ENCODE data around the gene MGAT2. TPM values are rescaled to one million over a fixed set of nuclear protein-coding genes. Genes with fewer than 3 reads are reported as not detected.
"Not testable (repeated sequence)": the region's sequence is repeated elsewhere in the genome, so short reads cannot be mapped to it uniquely, and the experiment has no call there.

The MGAT2 gene
- total RNA-seq (2014; rRNA removed; shearing (Covaris generic)), result 29.4 and 35.9 TPM in 2 replicates

DNA sequence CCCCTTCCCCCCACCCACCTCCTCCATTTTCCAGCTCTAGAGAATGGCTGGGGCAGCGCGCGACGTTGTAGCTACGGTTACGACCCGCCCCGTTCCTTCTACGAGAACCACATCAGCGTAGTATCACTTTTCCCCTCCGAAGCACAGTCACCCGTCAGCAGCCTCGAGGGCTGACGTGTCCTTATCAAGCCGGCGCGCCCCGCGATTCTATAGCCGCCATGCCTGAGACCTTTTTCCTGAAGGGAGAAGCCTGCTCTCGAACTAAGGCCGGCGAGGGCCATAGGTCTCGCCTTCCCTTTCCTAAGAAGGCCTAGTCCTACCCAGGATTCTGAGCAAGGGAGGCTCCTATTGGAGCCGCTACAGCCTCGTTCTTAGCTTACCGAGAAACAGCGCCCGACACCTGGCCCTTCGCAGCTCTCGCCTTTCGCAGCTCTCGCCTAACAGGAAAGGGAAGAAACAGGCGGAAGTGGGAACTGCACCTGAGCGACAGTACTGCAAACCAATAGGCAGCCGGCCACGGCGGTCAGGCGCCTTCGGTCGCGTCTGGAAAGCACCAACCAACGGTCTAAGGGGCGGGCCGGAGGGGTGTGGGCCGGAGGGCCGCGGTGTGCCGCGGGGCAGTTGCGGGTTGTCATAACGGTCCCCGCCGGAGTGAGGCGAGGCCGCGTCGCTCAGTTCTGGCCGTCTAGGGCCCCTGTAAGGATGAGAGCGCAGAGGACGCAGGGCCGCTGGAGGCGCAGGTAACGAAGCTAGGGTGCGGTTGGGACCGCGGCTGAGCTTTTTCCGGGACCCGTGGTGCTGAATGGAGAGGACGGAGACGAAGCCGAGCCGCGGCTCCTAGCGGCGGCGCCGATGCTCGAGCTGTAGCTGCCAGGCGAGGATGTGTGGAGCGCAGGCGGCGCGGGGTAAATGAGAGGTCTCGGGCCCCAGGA is at the start of gene MGAT2, which contains the start of gene RPL36AL:
TSS of gene MGAT2 (plus strand) at position 618 of the 932 bp plus-strand sequence. CDS start 470 bp downstream, outside the sequence.
TSS of gene RPL36AL (minus strand) at position 445 of the 932 bp plus-strand sequence. CDS start 1,522 bp downstream, outside the sequence.
- peak within 1 kb of the TSS; percentile 91 for H3K4me3 ChIP-seq (ENCODE audit: insufficient read depth, low read depth, low read length)
- peak; percentile 99 for DNase-seq
- H3K27me3 ChIP-seq (ENCODE audit: control insufficient read depth, insufficient read depth, low read length), result no peaks in the 10 kb centered on the region
- H3K36me3 ChIP-seq (replicated peaks; ENCODE audit: control insufficient read depth, insufficient read depth, low read length), result peaks cover 5% of the 10 kb centered on the region

DNA sequence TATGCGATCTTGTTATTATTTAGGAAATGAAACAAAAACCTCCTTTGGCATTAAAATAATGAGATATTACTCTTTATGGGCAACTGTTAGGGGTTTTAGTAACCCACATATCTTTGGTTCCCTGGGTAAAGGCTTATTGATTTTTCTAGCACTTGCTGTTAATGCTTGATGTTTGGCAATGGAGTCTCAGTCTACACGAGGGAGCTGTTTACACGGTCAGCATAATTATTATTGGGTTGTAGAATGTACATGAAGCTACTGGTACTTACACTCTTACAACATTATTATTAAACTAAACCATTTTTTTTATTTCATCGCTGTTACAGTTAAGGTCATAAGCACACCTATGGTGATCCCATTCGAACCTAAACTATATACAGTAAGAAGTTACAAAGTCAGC is 46.6 kb upstream of the MGAT2 start:
- Histone ChIP-seq H3K36me3 (replicated peaks; ENCODE audit: control insufficient read depth, insufficient read depth, low read length) (peaks cover 16% of the 10 kb centered on the region), H3K4me3 (ENCODE audit: insufficient read depth, low read depth, low read length) (no peak overlapping the region), H3K27me3 (ENCODE audit: control insufficient read depth, insufficient read depth, low read length) (no peaks in the 10 kb centered on the region)
- DNase-seq, result no peak

DNA sequence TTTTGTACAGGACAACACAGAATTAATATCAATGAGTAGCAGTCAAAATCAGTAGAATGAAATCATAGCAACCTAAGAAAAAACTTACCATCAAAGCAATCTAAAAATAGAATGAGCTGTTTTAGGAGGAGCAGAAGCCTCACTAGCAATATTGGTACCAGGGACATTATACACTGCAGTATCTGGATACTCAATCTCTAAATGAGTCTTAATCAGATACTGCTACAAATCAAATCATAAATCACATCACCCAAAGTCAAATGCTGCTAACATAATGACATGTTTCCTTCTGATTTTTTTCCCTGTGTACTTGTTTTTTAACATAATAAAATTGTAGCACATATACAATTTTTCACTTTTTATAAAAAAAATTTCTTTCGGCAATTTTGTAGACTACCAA is 42.5 kb upstream of the MGAT2 start:
- no peaks in the 10 kb centered on the region for H3K27me3 ChIP-seq (ENCODE audit: control insufficient read depth, insufficient read depth, low read length)
- no peak overlapping the region for H3K4me3 ChIP-seq (ENCODE audit: insufficient read depth, low read depth, low read length)
- peaks cover 21% of the 10 kb centered on the region for H3K36me3 ChIP-seq (replicated peaks; ENCODE audit: control insufficient read depth, insufficient read depth, low read length)
- DNase-seq, result no peak

DNA sequence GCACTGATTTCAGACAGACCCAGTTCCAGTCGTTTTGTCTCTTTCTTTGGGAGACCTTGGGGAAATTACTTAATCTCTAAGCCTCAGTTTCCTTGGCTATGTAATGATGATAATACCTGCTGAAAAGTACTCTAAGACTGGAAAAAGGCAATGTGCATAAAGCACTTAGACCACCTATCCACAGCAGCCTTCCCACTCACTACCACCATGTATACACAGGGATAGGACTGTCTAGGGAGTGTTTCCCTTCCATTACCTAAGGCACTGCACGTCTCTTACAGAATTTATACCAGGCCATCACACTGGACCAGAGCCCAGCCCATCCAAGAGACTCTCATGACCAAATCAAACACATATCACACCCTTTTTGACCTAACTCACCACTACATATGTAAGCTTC is 40.8 kb upstream of the MGAT2 start:
- no peak overlapping the region for H3K4me3 ChIP-seq (ENCODE audit: insufficient read depth, low read depth, low read length)
- H3K36me3 ChIP-seq (replicated peaks; ENCODE audit: control insufficient read depth, insufficient read depth, low read length), result peaks cover 30% of the 10 kb centered on the region
- no peak for DNase-seq
- H3K27me3 ChIP-seq (ENCODE audit: control insufficient read depth, insufficient read depth, low read length), result no peaks in the 10 kb centered on the region

DNA sequence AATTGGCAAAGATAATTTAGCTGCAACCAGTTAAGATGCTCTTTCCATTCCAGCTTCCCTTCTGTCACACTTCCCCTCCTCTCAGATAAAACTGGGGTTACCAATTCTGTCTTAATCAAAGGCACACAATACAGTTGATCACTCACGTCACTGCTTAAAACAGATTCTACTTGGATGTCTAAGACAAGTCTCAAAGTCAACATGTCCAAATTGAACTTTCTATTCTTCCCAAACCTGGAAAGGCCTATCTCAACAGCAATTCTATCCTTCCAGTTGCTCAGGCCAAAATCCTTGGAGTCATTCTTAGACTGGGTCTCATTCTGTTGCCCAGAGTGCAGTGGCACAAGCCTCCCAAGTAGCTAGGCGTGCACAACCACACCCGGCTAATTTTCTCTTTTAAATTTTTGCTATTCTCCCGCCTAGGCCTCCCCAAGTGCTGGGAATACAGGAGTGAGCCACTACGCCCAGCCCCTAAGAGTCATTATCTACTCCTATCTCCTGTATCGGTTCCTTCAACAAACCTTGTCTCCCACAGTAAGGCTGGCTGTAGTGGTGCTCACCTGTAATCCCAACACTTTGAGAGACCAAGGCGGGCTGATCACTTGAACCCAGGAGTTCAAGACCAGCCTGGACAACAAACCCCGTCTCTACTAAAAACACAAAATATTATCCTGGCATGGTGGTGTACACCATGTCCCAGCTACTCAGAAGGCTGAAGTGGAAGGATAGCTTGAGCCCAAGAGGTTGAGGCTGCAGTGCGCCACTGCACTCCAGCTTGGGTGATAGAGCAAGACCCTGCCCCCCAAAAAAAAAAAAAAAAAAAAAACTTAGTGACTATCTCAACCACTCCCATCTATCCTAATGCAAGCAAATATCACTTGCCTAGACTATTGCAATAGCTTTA is 39.1 kb upstream of the MGAT2 start:
- no peaks in the 10 kb centered on the region for H3K27me3 ChIP-seq (ENCODE audit: control insufficient read depth, insufficient read depth, low read length)
- H3K4me3 ChIP-seq (ENCODE audit: insufficient read depth, low read depth, low read length), result no peak overlapping the region
- no peak for DNase-seq
- peaks cover 29% of the 10 kb centered on the region for H3K36me3 ChIP-seq (replicated peaks; ENCODE audit: control insufficient read depth, insufficient read depth, low read length)

DNA sequence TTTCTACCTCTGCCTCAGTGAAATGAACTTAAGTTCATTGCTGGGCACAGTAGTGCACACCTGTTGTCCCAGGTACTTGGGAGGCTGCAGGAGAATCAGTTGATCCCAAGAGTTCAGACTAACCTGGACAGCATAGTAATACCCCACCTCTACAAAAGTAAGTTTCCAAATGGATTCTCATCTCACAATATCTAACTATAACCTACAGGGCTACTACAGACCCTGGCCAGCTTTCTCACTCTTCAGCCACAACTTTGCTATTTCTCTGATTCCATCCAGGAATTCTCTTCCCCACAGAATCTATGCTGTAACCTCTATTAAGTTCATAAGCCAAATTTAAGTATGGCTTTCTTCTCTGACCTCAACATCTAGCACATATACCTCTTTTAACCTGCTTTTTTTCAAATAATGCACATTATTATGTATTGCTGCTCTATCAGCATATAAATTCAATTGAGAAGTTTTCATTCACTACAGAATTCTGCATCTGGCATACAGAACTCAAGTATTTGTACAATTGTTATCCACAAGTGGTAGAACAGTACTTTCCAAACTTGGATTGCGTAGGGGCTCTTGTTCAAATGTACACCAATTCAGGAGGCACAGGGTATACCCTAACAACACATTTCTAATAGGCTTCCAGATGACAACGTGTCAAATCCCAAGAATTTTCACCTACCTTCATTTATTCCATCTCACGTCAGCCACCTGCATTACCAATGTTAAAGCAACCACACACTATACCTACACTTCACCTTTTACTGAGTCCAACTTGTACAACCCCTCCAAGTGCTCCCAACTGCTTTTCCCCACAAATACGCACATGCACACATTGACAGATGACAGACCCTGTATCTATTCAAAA is 38.3 kb upstream of the MGAT2 start:
- Histone ChIP-seq H3K4me3 (ENCODE audit: insufficient read depth, low read depth, low read length) (no peak overlapping the region), H3K27me3 (ENCODE audit: control insufficient read depth, insufficient read depth, low read length) (no peaks in the 10 kb centered on the region), H3K36me3 (replicated peaks; ENCODE audit: control insufficient read depth, insufficient read depth, low read length) (peaks cover 23% of the 10 kb centered on the region)
- no peak for DNase-seq

DNA sequence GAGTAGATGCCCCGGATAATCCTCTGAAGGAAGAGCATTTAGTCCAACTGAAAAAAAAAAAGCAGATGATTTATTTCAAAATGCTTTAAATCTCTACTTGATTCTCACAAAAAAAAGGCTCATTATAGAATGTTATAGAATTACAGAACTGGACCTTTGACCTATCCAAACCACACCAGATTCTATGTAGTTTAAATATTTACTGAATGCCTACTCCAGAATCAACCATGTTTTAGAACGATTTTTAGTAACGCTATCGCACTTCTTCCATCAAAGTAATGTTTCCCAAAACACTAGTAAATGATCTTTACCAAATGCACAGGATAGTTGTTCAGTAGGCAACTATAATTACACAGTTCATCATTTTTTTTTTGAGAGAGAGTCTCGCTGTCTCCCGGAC is 37.0 kb upstream of the MGAT2 start:
- peaks cover 16% of the 10 kb centered on the region for H3K36me3 ChIP-seq (replicated peaks; ENCODE audit: control insufficient read depth, insufficient read depth, low read length)
- no peaks in the 10 kb centered on the region for H3K27me3 ChIP-seq (ENCODE audit: control insufficient read depth, insufficient read depth, low read length)
- H3K4me3 ChIP-seq (ENCODE audit: insufficient read depth, low read depth, low read length), result no peak overlapping the region
- no peak for DNase-seq

DNA sequence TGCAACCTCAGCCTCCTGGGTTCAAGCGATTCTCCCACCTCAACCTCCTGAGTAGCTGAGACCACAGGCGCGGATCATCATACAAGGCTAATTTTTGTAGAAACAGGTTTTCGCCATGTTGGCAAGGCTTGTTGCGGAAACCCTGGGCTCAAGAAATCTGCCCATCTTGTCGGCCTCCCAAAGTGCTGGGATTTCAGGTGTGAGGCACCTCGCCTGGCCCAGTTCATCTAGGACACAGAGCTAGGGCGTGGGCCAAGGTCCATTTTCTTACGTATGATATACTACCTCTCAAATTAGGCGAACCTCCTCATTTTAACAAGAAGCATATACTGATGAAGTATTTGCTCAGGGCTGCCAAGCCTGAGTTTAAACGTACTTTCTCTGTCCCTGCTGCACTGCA is 36.5 kb upstream of the MGAT2 start:
- Histone ChIP-seq H3K27me3 (ENCODE audit: control insufficient read depth, insufficient read depth, low read length) (no peaks in the 10 kb centered on the region), H3K36me3 (replicated peaks; ENCODE audit: control insufficient read depth, insufficient read depth, low read length) (peaks cover 16% of the 10 kb centered on the region), H3K4me3 (ENCODE audit: insufficient read depth, low read depth, low read length) (peak overlapping the region; percentile 3; the same call in 1 of the 2 replicates)
- DNase-seq, result no peak

DNA sequence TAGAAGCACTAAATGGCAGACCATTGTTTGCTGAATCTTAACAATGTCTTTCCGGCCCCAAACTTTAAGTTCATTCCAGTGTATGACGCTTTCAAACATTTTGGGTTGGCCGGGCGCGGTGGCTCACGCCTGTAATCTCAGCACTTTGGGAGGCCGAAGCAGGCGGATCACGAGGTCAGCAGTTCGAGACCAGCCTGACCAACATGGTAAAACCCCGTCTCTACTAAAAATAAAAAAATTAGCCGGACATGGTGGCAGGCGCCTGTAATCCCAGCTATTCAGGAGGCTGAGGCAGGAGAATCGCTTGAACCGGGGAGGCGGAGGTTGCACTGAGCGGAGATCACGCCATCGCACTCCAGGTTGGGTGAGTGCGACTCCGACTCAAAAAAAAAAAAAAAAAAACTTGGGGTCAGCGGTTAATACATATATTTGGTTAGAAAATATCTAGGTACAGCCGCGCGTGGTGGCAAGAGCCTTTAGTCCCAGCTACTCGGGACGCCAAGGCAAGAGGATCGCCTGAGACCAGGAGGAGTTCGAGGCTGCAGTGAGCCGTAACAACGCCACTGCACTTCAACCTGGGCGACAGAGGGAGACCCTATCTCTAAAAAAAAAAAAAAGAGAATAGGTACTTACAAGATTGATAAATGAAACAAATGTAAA is 35.5 kb upstream of the MGAT2 start:
- H3K36me3 ChIP-seq (replicated peaks; ENCODE audit: control insufficient read depth, insufficient read depth, low read length), result peaks cover 16% of the 10 kb centered on the region
- DNase-seq; H3K27me3 ChIP-seq (ENCODE audit: control insufficient read depth, insufficient read depth, low read length): not testable (repeated sequence)
- peak overlapping the region; percentile 84 for H3K4me3 ChIP-seq (ENCODE audit: insufficient read depth, low read depth, low read length)

DNA sequence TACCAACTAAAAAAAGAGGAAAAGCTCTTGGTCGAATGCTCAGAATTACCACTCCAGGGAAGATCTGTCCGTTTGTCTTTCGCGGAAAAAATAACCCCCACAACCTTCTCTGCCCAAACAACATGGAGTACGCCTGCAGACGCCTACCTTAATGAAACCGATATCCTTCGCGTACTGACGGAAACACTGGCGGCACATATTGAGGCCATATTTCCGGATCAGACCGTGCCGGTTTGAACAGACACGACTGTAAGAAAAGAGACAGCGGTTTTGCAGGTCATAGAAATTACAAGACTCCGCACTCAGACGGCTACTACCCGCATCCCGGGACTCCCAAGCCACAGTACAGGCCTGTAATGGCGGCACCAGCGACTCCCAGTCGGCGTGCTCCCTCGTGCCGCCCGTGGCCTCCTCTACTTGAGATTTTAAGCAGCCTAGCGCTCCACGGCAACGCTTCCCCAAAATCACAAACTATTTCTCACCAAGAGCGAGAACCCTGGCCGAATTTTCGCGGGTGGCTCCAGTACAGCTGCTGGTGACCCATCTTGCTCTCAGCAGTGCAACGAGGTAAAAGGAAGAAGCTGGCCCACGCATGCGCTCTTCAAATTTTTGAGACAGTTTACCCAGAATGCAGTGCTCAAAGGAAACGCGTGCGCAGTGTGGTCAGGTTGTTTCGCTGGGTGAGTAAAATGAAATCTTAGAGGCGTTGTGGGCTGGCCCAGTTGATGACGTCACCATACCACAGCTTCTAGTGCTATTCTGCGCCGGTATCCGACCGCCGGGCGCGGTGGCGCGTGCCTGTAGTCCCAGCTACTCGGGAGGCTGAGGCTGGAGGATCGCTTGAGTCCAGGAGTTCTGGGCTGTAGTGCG is 34.6 kb upstream of the MGAT2 start, which contains the start of gene RPS29:
TSS of gene RPS29 (minus strand) at position 578 of the 870 bp plus-strand sequence. CDS start at position 544, 34 bp downstream.
- H3K4me3 ChIP-seq (ENCODE audit: insufficient read depth, low read depth, low read length), result peak within 1 kb of the TSS; percentile 84
- DNase-seq, result peak; percentile 94
- H3K27me3 ChIP-seq (ENCODE audit: control insufficient read depth, insufficient read depth, low read length), result no peaks in the 10 kb centered on the region

DNA sequence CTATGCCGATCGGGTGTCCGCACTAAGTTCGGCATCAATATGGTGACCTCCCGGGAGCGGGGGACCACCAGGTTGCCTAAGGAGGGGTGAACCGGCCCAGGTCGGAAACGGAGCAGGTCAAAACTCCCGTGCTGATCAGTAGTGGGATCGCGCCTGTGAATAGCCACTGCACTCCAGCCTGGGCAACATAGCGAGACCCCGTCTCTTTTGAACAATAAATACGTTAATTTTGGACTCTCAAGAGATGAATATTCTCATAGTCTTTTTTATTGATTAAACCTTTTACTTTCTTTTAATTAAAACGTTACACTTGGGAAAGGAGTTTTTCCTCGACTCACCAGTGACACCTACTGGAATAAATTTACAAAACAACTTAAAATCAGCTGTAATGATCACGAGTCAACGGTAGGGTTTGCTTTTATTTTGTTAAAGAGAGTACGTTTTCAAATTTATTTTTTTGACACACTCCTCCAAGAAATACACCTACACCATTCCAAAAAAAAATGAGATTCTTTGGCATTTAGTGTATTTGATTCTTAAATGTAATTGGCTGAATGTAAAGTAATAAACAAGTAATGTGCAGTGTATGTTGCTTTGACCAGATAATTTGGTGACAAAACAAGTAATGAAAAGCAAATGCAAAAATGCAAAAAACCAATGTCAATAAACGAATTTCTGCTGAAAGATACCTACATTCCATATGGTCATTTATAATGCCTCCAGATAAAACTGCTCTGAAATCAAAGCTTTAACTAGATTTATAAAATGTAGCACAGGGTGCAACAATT is 33.7 kb upstream of the MGAT2 start:
- peak; percentile 59 for DNase-seq
- Histone ChIP-seq H3K36me3 (replicated peaks; ENCODE audit: control insufficient read depth, insufficient read depth, low read length) (peaks cover 16% of the 10 kb centered on the region), H3K27me3 (ENCODE audit: control insufficient read depth, insufficient read depth, low read length) (no peaks in the 10 kb centered on the region), H3K4me3 (ENCODE audit: insufficient read depth, low read depth, low read length) (peak overlapping the region; percentile 24)

More for the DNA sequence above, 34.6 kb upstream of the MGAT2 start, which contains the start of gene RPS29:
- peaks cover 16% of the 10 kb centered on the region for H3K36me3 ChIP-seq (replicated peaks; ENCODE audit: control insufficient read depth, insufficient read depth, low read length)

DNA sequence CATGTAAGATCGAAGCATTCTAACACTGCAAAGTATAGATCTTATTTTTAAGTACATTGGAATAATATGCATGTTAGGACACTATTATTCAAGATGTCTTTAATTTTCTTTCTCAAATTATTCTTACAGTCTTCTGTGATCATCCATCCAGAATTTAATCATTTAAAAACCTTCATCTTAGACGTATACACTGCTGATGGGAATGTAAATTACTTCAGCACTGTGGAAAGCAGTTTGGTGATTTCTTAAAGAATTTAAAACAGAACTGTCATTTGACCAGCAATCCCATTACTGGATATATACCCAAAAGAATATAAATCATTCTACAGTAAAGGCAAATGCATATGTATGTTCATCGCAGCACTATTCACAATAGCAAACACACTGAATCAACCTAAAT is 31.2 kb upstream of the MGAT2 start:
- Histone ChIP-seq H3K36me3 (replicated peaks; ENCODE audit: control insufficient read depth, insufficient read depth, low read length) (peaks cover under 1% of the 10 kb centered on the region; the same call in 1 of the 2 replicates), H3K27me3 (ENCODE audit: control insufficient read depth, insufficient read depth, low read length) (no peaks in the 10 kb centered on the region), H3K4me3 (ENCODE audit: insufficient read depth, low read depth, low read length) (no peak overlapping the region)
- DNase-seq, result no peak
